Activated CD4-positive, alpha-beta T cell treated with anti-CD3 and anti-CD28 coated beads, Interleukin-10, Interleukin-2, amounts not matched to agents 100 ng/mL and 50 ng/mL, durations not matched to agents 16 hours and 8 hours (primary cell): Measurements from ENCODE around the gene MAP6.
A peak's percentile ranks its signal among the peaks of the same experiment; 100 is the strongest.
"Not testable (repeated sequence)": the region's sequence is repeated elsewhere in the genome, so short reads cannot be mapped to it uniquely, and the experiment has no call there.

Source experiments
- DNase-seq: peaks from one replicate; pipeline ENCODE4 v3.0.0-alpha.2; 2020

The MAP6 gene

DNA sequence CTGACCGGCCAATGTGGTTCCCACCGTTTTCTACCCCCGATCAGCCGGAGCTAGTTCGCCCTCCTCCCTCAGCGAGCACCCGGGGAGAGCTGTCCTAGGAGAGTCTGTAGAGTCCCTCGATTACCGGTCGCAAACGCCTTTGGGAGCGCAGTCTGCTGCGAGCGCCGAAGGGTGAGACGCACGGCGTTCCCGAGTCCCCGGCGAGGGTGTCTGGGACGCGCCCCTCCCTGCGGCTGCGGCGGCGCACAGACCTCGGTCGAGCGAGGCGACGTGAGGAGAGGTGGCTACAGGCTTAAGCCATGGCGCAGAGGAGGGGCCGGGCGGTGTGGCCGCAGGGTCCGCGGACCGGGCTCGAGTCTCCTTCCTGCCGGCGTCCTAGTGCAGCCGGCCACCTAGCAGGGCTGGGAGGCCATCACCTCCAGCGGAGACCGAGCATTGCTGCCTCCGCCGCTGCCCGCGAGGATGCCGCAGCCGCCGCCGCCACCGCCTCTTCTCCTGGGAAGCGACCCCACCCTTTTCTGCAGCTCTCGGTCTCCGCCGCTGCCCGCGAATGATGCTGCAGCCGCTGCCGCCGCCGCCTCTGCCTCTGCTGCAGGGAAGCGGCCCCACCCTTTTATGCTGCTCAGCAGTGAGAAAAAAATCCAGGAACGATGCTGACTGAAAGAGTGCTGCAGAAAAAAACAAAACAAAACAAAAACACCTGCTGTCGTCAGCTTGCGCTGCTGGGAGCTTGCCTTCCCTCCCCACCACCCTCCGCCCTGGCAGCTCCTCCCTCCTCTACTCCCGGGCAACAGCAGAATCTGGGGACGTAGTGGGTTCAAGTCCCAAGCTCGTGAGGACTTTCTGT is at the start of gene MAP6:
Gene MAP6, minus strand, starts transcription at position 588 of the 847 bp plus-strand sequence. CDS start 669 bp downstream, outside the sequence.
- DNase-seq: peak; percentile 49

DNA sequence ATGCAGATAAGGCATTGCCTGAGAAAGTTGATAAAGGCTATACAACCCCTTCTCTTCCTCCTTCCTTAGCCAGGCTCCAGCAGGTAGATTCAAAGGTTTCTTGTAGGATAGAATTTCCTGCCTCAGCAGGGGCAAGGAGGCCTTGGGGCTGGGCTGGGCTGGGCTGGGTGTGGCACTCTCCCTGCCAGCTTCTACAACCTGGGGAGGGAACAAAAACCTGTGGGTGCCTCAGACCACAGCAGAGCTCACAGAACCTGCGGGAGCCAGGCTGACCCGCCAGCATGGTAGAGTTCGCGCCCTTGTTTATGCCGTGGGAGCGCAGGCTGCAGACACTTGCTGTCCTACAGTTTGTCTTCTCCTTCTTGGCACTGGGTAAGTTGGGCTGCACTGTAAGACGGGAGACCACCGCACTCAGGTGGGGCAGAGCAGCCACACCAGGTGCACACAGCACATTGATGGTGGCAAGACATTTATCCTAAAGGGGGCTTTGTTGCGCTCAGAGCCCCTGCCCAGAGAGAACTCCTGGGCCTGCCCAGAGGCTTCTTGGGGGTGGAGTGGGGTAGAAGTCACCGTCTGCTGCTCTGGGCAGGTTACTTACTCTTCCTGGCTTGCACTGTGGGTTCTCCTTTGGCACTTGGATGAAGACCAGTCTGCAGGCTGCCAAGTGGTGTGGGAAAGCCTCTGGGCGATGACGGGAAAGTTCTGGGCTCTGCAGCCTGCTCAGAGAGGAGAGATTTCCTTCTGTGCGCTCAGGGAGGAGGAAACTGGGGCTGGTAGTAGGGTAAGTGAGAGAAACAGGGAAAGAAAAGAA is 49.0 kb upstream of the MAP6 start, which contains the start of gene MOGAT2:
Gene MOGAT2, plus strand, starts transcription at position 231 of the 811 bp plus-strand sequence. Its CDS starts 51 bp downstream, at position 282.
- no peak for DNase-seq

- no peak for DNase-seq
These were observed 47.8 kb upstream of the MAP6 start for GRCh38 chr11:75716659-75717058.

DNA sequence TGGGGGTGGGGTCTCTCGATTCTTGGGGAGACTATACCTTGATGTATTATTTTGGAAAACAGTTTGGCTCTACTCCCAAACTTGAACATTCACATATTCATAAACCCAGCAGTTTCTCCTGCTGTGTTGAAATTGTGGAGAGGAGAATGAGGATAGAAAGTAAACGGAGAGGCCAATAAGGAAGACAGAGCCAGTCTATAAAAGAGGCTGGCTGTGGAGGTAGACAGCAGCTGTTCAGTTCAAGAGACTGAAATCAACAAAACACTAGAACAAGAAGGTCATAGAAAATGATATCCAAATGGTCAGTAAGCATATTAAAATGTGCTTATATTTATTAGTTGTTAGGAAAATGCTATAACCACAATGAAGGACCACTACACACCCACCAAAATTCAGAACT is 46.9 kb upstream of the MAP6 start:
- no peak for DNase-seq

- DNase-seq: no peak
These were observed 45.4 kb upstream of the MAP6 start for GRCh38 chr11:75714211-75714610.

GRCh38 chr11:75706260-75706729 is 37.5 kb upstream of the MAP6 start:
- DNase-seq: peak; percentile 73

- no peak for DNase-seq
These were observed 36.7 kb upstream of the MAP6 start for GRCh38 chr11:75705541-75705940.

DNA sequence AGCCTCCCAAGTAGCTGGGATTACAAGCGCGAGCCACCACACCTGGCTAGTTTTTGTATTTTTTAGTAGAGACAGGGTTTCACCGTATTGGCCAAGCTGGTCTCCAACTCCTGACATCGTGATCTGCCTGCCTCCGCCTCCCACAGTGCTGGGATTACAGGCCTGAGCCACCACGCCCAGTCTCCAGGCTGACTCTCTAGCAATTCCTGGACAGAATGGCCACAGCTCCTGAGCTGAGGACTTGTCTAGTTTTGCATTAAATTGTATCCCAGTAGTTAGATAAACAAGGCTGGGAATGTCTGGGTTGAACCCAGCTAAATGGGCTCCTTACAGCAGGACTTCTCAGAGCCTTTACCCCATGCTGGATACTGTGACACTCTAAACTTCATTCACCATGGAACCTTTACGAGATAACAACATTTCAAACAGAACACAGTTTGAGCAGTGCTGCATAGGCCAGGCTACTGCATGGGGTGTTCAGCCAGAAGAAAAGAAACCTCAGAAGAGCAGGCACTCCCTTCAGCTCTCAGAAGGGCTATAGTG is 34.9 kb upstream of the MAP6 start:
- no peak for DNase-seq

GRCh38 chr11:75700940-75701339 is 32.1 kb upstream of the MAP6 start:
- no peak for DNase-seq

DNA sequence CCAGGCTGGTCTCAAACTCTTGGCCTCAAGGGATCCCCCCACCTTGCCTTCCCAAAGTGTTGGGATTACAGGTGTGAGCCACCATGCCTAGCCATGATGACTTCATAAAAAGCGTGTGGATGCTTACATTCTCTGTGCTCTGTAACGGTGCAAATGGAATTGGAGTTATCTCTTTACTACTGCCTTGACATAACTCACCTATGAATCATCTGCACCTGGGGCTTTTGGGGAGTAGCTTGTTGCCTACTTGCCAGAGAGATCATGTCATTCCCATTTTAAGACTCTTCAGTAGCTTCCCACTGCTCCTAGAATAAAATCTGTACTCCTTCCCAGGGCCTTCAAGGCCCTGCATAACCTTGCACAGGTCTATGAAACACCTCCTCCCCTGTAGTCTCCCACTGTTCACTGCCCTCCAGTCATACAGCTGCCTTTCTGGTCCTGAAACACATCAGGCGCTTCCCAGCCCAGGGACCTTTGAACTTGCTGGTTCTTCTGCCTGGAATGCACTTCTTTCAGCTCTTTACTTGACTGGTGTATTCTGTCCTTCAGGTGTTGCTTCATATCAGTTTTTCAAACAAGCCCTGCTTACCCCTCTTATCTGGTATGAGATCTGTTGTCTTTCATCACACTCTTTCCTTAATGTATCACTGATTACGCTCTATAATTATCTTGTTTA is 29.2 kb upstream of the MAP6 start:
- no peak for DNase-seq

DNA sequence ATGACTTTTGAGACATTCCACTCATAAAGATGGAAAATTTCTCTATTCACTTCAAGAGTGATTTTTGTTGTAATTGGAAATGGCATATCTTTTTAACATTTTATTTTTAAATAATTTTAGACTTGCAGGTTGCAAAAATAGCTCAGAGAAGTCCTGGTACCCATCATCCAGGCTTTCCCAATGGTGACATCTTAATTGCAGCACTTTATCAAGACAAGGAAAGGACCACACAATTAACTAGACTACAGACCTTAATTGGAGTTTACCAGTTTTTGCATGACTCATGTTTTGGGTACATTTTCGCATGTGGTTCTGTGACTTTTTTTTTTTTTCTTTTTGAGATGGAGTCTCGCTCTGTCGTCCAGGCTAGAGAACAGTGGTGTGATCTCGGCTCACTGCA is 23.0 kb upstream of the MAP6 start:
- no peak for DNase-seq

DNA sequence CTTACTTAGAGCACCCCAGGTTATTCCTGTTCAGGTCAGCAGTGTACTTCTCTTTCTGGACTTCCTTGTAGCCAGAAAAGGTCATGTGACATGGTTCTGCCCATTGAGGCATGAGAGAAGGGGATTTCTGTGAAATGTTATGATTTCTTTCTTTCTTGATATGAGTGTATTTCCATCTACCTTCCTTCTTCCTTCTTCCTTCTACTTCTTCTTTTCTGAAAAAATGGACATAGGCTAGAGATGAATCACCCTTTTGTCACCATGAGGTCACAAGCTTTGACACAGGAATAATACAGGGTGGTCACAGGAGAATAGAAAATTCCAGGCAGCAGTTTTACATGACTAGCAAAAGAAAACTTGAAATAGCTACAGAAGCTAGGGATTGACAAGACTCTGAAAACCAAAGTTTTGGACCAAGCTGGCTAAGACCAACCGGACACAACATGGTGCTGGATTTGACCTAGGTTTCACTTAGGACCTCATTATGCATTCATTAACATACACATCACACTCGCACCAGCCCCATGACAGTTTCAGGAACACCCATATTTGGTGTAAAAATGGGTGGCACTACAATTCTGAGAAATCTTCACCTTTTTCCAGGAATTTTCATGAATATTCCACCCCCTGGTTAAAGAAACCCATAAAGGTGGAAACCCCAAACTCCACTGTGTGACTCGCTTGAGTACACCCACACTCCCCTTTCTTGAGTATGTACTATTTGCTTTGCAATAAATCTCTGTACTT is 21.2 kb upstream of the MAP6 start:
- peak; percentile 24 for DNase-seq

DNA sequence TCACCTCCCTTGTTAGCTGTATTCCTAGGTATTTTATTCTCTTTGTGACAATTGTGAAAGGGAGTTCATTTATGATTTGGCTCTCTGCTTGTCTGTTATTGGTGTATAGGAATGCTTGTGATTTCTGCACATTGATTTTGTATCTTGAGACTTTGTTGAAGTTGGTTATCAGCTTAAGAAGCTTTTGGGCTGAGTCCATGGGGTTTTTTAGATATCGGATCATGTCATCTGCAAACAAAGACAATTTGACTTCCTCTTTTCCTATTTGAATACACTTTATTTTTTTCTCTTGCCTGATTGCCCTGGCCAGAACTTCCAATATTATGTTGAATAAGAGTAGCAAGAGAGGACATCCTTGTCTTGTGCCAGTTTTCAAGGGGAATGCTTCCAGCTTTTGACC is 15.0 kb upstream of the MAP6 start:
- DNase-seq: not testable (repeated sequence)

DNA sequence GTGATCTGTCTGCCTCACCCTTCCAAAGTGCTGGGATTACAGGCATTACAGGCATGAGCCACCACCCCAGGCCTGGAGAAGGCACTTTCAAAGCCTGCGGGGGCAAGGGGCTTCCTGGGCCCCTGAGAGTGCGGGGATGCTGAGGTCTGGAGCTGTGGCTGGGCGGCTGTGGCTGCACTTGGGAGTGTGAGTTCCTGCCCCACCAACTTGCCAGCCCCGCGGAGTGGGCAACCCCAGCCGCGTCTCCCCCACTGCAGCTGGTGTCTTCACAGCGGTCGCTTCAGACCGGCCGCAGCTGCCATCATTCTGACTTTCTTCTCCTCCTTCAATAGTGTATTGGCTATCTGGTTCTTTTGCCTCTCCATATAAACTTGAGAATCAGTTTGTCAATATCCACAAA is 10.7 kb upstream of the MAP6 start:
- DNase-seq: no peak

- DNase-seq: no peak
These were observed 9.9 kb upstream of the MAP6 start for GRCh38 chr11:75678620-75679259.

DNA sequence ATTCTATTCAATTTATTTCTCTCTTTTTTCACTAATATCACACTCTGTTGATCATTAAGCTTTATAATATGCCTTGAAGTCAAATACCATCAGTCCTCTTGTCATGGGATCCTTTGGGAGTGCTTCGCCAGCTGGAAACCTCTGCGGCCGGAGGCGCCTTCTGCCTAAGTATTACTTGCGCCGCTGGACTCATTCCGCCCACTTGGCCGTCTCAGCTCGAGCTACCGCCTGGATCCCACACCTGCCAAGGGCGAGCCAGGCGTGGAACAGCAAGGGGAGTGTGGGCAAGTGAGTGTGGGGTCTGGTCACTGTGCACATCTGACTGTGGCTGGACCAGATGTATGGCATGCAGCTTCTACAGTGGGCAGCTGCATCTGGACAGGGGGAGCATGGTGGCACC is 9.1 kb upstream of the MAP6 start:
- no peak for DNase-seq

GRCh38 chr11:75677275-75677674 is 8.4 kb upstream of the MAP6 start:
- peak; percentile 33 for DNase-seq

- peak; percentile 88 for DNase-seq
These were observed 5.2 kb upstream of the MAP6 start for GRCh38 chr11:75673977-75674582.

- peak; percentile 37 for DNase-seq
These were observed 897 bp downstream of the MAP6 start for GRCh38 chr11:75667831-75668450.

- DNase-seq: no peak
These were observed 1.5 kb downstream of the MAP6 start for GRCh38 chr11:75667255-75667830.
